Glutamatergic neuron (in vitro differentiated cells): ENCODE data around the gene SLC17A7. TPM values are rescaled to one million over a fixed set of nuclear protein-coding genes. Genes with fewer than 3 reads are reported as not detected.
A peak's percentile ranks its signal among the peaks of the same experiment; 100 is the strongest.

ENCODE experiments used
- DNase-seq: peaks from one replicate; pipeline ENCODE4 v3.0.0; 2022
- H3K27ac Mint-ChIP-seq: one replicate; pipeline ENCODE4 v1.8.0; 2020; ENCODE audit warnings: mild to moderate bottlenecking, mixed read lengths, inconsistent platforms; ENCODE audit not compliant: unreplicated experiment
- H3K27me3 Mint-ChIP-seq: one replicate; pipeline ENCODE4 v1.8.0; 2020; ENCODE audit warnings: mild to moderate bottlenecking, moderate library complexity, mixed read lengths, inconsistent platforms; ENCODE audit not compliant: unreplicated experiment
- H3K36me3 Mint-ChIP-seq: one replicate; pipeline ENCODE4 v1.8.0; 2020; ENCODE audit warnings: mild to moderate bottlenecking, mixed read lengths, inconsistent platforms; ENCODE audit not compliant: unreplicated experiment
- H3K4me1 Mint-ChIP-seq: one replicate; pipeline ENCODE4 v1.8.0; 2020; ENCODE audit warnings: mild to moderate bottlenecking, low read depth, mixed read lengths, inconsistent platforms; ENCODE audit not compliant: unreplicated experiment
- H3K4me3 Mint-ChIP-seq: one replicate; pipeline ENCODE4 v1.8.0; 2020; ENCODE audit warnings: mild to moderate bottlenecking, mixed read lengths, inconsistent platforms; ENCODE audit not compliant: unreplicated experiment
- H3K9me3 Mint-ChIP-seq: one replicate; pipeline ENCODE4 v1.8.0; 2020; ENCODE audit warnings: mild to moderate bottlenecking, moderate library complexity, mixed read lengths, inconsistent platforms; ENCODE audit not compliant: unreplicated experiment
- total RNA-seq: library from RNA; stranded (reverse); fragmentation: NEBNext Ultra II Directional; extraction: Animal tissue kit (Norgen Biotek cat#: 25700); gene quantifications from one replicate; pipeline ENCODE4 v1.2.1, GENCODE V29; 2021; ENCODE audit not compliant: unreplicated experiment
- TF ChIP-seq, protein P1 (sequence below): fragments of 200-600 bp; sonication (generic); IDR thresholded peaks from one replicate; pipeline ENCODE4 v1.5.0; 2021; ENCODE audit not compliant: partially characterized antibody, unreplicated experiment

SLC17A7 gene
- total RNA-seq, 1 donor from 2014 or later, result 188 TPM

- Mint-ChIP-seq H3K4me3 (no peak overlapping the region), H3K27me3 (peaks cover 2% of the 10 kb centered on the region), H3K4me1 (peaks cover 16% of the 10 kb centered on the region), H3K36me3 (no peaks in the 10 kb centered on the region), H3K27ac (peak overlapping the region; percentile 22), H3K9me3 (peaks cover 3% of the 10 kb centered on the region)
- TF ChIP-seq, protein P1, sequence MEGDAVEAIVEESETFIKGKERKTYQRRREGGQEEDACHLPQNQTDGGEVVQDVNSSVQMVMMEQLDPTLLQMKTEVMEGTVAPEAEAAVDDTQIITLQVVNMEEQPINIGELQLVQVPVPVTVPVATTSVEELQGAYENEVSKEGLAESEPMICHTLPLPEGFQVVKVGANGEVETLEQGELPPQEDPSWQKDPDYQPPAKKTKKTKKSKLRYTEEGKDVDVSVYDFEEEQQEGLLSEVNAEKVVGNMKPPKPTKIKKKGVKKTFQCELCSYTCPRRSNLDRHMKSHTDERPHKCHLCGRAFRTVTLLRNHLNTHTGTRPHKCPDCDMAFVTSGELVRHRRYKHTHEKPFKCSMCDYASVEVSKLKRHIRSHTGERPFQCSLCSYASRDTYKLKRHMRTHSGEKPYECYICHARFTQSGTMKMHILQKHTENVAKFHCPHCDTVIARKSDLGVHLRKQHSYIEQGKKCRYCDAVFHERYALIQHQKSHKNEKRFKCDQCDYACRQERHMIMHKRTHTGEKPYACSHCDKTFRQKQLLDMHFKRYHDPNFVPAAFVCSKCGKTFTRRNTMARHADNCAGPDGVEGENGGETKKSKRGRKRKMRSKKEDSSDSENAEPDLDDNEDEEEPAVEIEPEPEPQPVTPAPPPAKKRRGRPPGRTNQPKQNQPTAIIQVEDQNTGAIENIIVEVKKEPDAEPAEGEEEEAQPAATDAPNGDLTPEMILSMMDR, result no peak
- DNase-seq, result no peak
Observed at GRCh38 chr19:49395581-49396407, 45.5 kb downstream of the SLC17A7 start.

GRCh38 chr19:49393881-49394280 is 47.4 kb downstream of the SLC17A7 start:
- H3K4me3 Mint-ChIP-seq, result no peak overlapping the region

DNA sequence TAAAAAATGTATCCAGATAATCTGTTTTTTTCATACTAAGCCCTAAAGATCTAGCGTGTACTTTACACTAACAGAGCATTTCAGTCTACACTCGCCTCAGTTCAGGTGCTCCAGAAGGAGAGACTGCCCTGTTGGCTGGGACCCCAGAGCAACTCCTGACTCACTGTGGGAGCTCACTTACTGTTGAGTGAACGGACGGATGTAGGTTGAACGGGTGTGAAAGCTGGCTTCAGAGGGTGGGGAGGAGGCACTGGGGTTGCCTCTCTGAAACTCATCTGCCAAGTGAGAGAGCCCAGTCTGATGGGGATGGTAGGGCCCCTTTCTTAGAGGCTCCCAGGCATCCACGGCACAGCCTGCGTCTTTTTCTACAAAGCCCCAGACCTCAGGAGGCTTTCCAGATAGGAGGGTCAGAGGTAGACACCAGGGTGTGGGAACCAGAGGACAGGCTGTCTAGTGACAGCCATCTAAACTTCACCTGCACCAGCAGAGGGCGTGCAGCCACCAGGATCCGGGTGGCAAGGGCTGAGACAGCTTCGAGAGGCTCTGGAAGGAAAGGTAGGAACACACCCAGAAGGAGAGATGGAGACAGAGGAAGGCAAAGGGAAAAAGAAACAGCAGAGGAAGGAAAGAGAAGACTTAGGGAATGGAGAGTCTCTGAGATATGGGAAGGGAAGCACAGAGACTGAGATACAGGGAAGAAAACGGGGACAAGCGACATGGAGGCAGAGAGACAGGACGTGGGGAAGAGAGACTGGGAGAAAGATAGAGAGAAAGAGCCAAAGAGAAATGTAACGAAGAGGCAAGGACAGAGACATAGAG is 49.5 kb downstream of the SLC17A7 start:
- peaks cover 10% of the 10 kb centered on the region for H3K4me1 Mint-ChIP-seq
- H3K9me3 Mint-ChIP-seq, result peaks cover 9% of the 10 kb centered on the region
- H3K4me3 Mint-ChIP-seq, result peak overlapping the region; percentile 4
- H3K36me3 Mint-ChIP-seq, result peaks cover 9% of the 10 kb centered on the region
- DNase-seq, result peak; percentile 88
- TF ChIP-seq, protein P1, result peak; percentile 80
- H3K27me3 Mint-ChIP-seq, result peaks cover 8% of the 10 kb centered on the region
- peak overlapping the region; percentile 67 for H3K27ac Mint-ChIP-seq

More at GRCh38 chr19:49393881-49394280, 47.4 kb downstream of the SLC17A7 start:
- Mint-ChIP-seq H3K27me3 (peaks cover 2% of the 10 kb centered on the region), H3K9me3 (peaks cover 6% of the 10 kb centered on the region), H3K27ac (no peak overlapping the region), H3K36me3 (peaks cover 4% of the 10 kb centered on the region), H3K4me1 (peaks cover 16% of the 10 kb centered on the region)
- TF ChIP-seq, protein P1, result no peak
- no peak for DNase-seq

DNA sequence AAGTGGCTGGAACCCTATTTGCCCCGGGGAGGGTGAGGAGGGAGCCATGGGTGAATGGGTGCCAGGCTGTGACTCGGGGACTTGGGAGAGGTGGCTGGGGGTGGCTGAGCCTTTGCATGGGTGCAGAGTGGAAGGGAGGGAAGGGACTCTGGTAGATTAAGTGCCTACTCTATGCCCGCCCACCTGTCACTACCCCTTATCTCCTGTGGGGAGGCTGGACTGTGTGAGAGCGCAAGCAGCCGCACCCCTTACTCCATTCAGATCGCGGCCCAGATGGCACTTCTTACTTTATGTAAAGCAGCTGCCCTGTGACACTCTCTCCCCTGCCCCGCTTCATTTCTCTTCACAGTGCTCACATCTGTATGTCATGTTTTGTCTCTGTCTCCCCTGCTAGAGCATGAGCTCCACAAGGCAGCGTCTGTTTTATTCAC is 50.4 kb downstream of the SLC17A7 start:
- Mint-ChIP-seq H3K4me1 (peaks cover 10% of the 10 kb centered on the region), H3K9me3 (peaks cover 9% of the 10 kb centered on the region), H3K36me3 (peaks cover 9% of the 10 kb centered on the region), H3K4me3 (no peak overlapping the region), H3K27me3 (peaks cover 8% of the 10 kb centered on the region), H3K27ac (peak overlapping the region; percentile 33)
- DNase-seq, result no peak
- TF ChIP-seq, protein P1, result no peak
